ENCODE results near the gene DUSP1. TPM values are rescaled to one million over a fixed set of nuclear protein-coding genes. Genes with fewer than 3 reads are reported as not detected.

Gene DUSP1
- total and polyA plus RNA-seq, 2 of the 13 experiments (the other 11 are each of a cell fraction or from before 2014, with no cell fraction given), result 27.1 to 55.5 TPM

GRCh38 chr5:172764861-172765765 lies 5.9 kb downstream of the DUSP1 start (continued):
- TF ChIP-seq CREB1 (IDR thresholded peaks at IDR 0.05), result peak; percentile 91
- TF ChIP-seq CREB1 (CRISPR knock-in tag; IDR thresholded peaks at IDR 0.05), result no peak
- TF ChIP-seq ZBTB21 (CRISPR knock-in tag; IDR thresholded peaks at IDR 0.05), result peak; percentile 84
- no peak for TF ChIP-seq IKZF1 (IDR thresholded peaks at IDR 0.05)
- peak; percentile 58; the same call in 1 of the 2 replicates for TF ChIP-seq ZNF609 (CRISPR knock-in tag; IDR thresholded peaks at IDR 0.05; ENCODE audit: borderline replicate concordance)
- no peak for TF ChIP-seq MIER3 (CRISPR knock-in tag; IDR thresholded peaks at IDR 0.05; ENCODE audit: borderline replicate concordance)
- TF ChIP-seq PATZ1 (CRISPR knock-in tag; IDR thresholded peaks at IDR 0.05), result peak; percentile 51; the same call in 1 of the 2 replicates
- 0 out of 2 replicates have a peak, but pooled peaks have one; percentile 32 for TF ChIP-seq ZNF788 (CRISPR knock-in tag; IDR thresholded peaks at IDR 0.05; ENCODE audit: borderline replicate concordance)
- TF ChIP-seq ZNF274 (CRISPR knock-in tag; IDR thresholded peaks at IDR 0.05), result 0 out of 2 replicates have a peak, but pooled peaks have one; percentile 28
- TF ChIP-seq ARID3A (IDR thresholded peaks at IDR 0.05; ENCODE audit: low read depth, low read length), result peak; percentile 94
- TF ChIP-seq ZNF280B (CRISPR knock-in tag; IDR thresholded peaks at IDR 0.05; ENCODE audit: borderline replicate concordance), result no peak
- peak; percentile 61 for TF ChIP-seq POLR2G (IDR thresholded peaks at IDR 0.05; ENCODE audit: low read depth, low read length)
- peak; percentile 95 for TF ChIP-seq ZNF24 (IDR thresholded peaks at IDR 0.05)
- TF ChIP-seq PHF21A (CRISPR knock-in tag; IDR thresholded peaks at IDR 0.05), result 0 out of 2 replicates have a peak, but pooled peaks have one; percentile 58
- peak; percentile 25; the same call in 1 of the 2 replicates for TF ChIP-seq ZFP90 (CRISPR knock-in tag; IDR thresholded peaks at IDR 0.05; ENCODE audit: borderline replicate concordance)
- peak; percentile 98 for TF ChIP-seq ATF7 (IDR thresholded peaks at IDR 0.05)
- TF ChIP-seq ATF7 (CRISPR knock-in tag; IDR thresholded peaks at IDR 0.05), result peak; percentile 96
- TF ChIP-seq HOXA3 (CRISPR knock-in tag; IDR thresholded peaks at IDR 0.05), result peak; percentile 54; the same call in 1 of the 2 replicates
